OCI-LY7 (cell line): ENCODE results near the gene DEDD2.

ENCODE experiments used
- EZH2phosphoT487 ChIP-seq: fragments of 200-600 bp; sonication (generic); IDR thresholded peaks from 2 replicates; pipeline ENCODE4 v1.6.1; 2018; ENCODE audit warnings: low read depth, borderline replicate concordance, mild to moderate bottlenecking, mixed run types, antibody characterized with exemption, low read length, moderate library complexity, mixed read lengths
- TF ChIP-seq, protein P1 (sequence below): fragments of 200-600 bp; sonication (generic); conservative IDR thresholded peaks from 2 replicates; pipeline ENCODE4 v1.5.1; 2014; ENCODE audit warnings: mild to moderate bottlenecking, antibody characterized with exemption, low read length, moderate library complexity, mixed read lengths

DNA sequence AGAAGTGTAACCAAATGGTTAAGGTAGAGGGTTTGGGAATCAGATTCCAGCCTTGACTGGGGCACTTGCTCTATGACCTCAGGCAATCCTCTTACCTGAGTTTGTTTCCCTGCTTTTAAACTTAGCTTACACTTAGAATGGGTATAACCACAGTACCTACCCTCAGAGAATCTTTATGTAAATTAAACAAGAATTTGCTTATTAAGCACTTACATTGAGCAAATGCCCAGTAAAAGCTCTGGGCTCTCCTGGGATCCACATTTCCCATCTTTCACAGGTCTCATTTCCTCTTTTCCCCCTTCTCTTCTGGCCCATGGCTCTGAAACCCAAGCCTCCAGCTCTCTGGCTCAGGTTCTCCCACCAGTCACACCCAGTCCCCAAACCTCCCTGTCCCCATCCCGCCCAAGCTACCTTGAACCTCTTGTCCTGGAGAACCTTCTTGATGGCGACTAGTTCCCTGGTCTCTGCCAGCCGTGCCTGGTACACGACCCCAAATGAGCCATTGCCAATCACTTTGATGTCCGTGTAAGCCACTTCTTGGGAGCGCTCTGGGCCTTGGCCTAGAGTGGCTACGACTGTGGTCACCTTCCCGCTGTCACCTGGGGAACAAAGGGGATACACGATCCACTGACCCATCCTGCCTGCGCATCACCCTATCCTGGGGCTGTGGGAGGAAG lies 22.2 kb upstream of the DEDD2 start:
- TF ChIP-seq, protein P1, sequence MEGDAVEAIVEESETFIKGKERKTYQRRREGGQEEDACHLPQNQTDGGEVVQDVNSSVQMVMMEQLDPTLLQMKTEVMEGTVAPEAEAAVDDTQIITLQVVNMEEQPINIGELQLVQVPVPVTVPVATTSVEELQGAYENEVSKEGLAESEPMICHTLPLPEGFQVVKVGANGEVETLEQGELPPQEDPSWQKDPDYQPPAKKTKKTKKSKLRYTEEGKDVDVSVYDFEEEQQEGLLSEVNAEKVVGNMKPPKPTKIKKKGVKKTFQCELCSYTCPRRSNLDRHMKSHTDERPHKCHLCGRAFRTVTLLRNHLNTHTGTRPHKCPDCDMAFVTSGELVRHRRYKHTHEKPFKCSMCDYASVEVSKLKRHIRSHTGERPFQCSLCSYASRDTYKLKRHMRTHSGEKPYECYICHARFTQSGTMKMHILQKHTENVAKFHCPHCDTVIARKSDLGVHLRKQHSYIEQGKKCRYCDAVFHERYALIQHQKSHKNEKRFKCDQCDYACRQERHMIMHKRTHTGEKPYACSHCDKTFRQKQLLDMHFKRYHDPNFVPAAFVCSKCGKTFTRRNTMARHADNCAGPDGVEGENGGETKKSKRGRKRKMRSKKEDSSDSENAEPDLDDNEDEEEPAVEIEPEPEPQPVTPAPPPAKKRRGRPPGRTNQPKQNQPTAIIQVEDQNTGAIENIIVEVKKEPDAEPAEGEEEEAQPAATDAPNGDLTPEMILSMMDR = no peak
- TF ChIP-seq EZH2phosphoT487 = no peak
